ENCODE measurements around the gene GAB2.

The GAB2 gene

GRCh38 chr11:78381865-78382264 is 35.8 kb downstream of the GAB2 start:
- Histone ChIP-seq H3K27ac (ENCODE audit: low read length) (no peak overlapping the region), H3K9ac (ENCODE audit: low read length in 2 of 2) (no peak overlapping the region)

GRCh38 chr11:78380615-78381051 is 37.0 kb downstream of the GAB2 start:
- Histone ChIP-seq H3K36me3 (ENCODE audit: control insufficient read depth in 2 of 2, insufficient read depth in 2 of 2, low read length in 2 of 2) (peaks cover 0 to 3% of the 10 kb centered on the region in 2 donors), H3K27me3 (ENCODE audit: control insufficient read depth in 1 of 2, insufficient read depth in 2 of 2, low read length in 2 of 2) (no peaks in the 10 kb centered on the region), H3K4me3 (ENCODE audit: low read length in 2 of 2) (no peak overlapping the region), H3K27ac (ENCODE audit: low read length) (no peak overlapping the region), H3K9ac (ENCODE audit: low read length in 2 of 2) (no peak overlapping the region), H3K4me1 (ENCODE audit: control insufficient read depth, insufficient read depth, low read length) (no peaks in the 10 kb centered on the region), H3K9me3 (ENCODE audit: control insufficient read depth in 2 of 2, low read length in 2 of 2) (no peaks in the 10 kb centered on the region)

More at GRCh38 chr11:78381865-78382264, 35.8 kb downstream of the GAB2 start:
- H3K9me3 ChIP-seq (ENCODE audit: control insufficient read depth in 2 of 2, low read length in 2 of 2), result no peaks in the 10 kb centered on the region
- H3K4me3 ChIP-seq (ENCODE audit: low read length in 2 of 2), result no peak overlapping the region
- peaks cover 0 to 3% of the 10 kb centered on the region in 2 donors for H3K36me3 ChIP-seq (ENCODE audit: control insufficient read depth in 2 of 2, insufficient read depth in 2 of 2, low read length in 2 of 2)
- H3K27me3 ChIP-seq (ENCODE audit: control insufficient read depth in 1 of 2, insufficient read depth in 2 of 2, low read length in 2 of 2), result no peaks in the 10 kb centered on the region
- no peaks in the 10 kb centered on the region for H3K4me1 ChIP-seq (ENCODE audit: control insufficient read depth, insufficient read depth, low read length)

GRCh38 chr11:78379039-78379670 is 38.5 kb downstream of the GAB2 start:
- Histone ChIP-seq H3K27ac (ENCODE audit: low read length) (no peak overlapping the region), H3K4me3 (ENCODE audit: low read length in 2 of 2) (no peak overlapping the region), H3K27me3 (ENCODE audit: control insufficient read depth in 1 of 2, insufficient read depth in 2 of 2, low read length in 2 of 2) (no peaks in the 10 kb centered on the region)

GRCh38 chr11:78377625-78378418 is 39.8 kb downstream of the GAB2 start:
- Histone ChIP-seq H3K27me3 (ENCODE audit: control insufficient read depth in 1 of 2, insufficient read depth in 2 of 2, low read length in 2 of 2) (no peaks in the 10 kb centered on the region), H3K4me3 (ENCODE audit: low read length in 2 of 2) (no peak overlapping the region), H3K9ac (ENCODE audit: low read length in 2 of 2) (no peak overlapping the region), H3K27ac (ENCODE audit: low read length) (no peak overlapping the region), H3K9me3 (ENCODE audit: control insufficient read depth in 2 of 2, low read length in 2 of 2) (no peaks in the 10 kb centered on the region), H3K4me1 (ENCODE audit: control insufficient read depth, insufficient read depth, low read length) (no peaks in the 10 kb centered on the region), H3K36me3 (ENCODE audit: control insufficient read depth in 2 of 2, insufficient read depth in 2 of 2, low read length in 2 of 2) (no peaks in the 10 kb centered on the region)

More at GRCh38 chr11:78379039-78379670, 38.5 kb downstream of the GAB2 start:
- no peaks in the 10 kb centered on the region for H3K9me3 ChIP-seq (ENCODE audit: control insufficient read depth in 2 of 2, low read length in 2 of 2)
- H3K4me1 ChIP-seq (ENCODE audit: control insufficient read depth, insufficient read depth, low read length), result no peaks in the 10 kb centered on the region
- H3K9ac ChIP-seq (ENCODE audit: low read length in 2 of 2), result no peak overlapping the region
- no peaks in the 10 kb centered on the region for H3K36me3 ChIP-seq (ENCODE audit: control insufficient read depth in 2 of 2, insufficient read depth in 2 of 2, low read length in 2 of 2)

GRCh38 chr11:78376858-78377257 is 40.8 kb downstream of the GAB2 start:
- Histone ChIP-seq H3K27ac (ENCODE audit: low read length) (no peak overlapping the region), H3K9me3 (ENCODE audit: control insufficient read depth in 2 of 2, low read length in 2 of 2) (no peaks in the 10 kb centered on the region), H3K9ac (ENCODE audit: low read length in 2 of 2) (no peak overlapping the region), H3K27me3 (ENCODE audit: control insufficient read depth in 1 of 2, insufficient read depth in 2 of 2, low read length in 2 of 2) (no peaks in the 10 kb centered on the region), H3K4me3 (ENCODE audit: low read length in 2 of 2) (no peak overlapping the region), H3K36me3 (ENCODE audit: control insufficient read depth in 2 of 2, insufficient read depth in 2 of 2, low read length in 2 of 2) (no peaks in the 10 kb centered on the region), H3K4me1 (ENCODE audit: control insufficient read depth, insufficient read depth, low read length) (peaks cover 3% of the 10 kb centered on the region)

GRCh38 chr11:78374917-78375316 is 42.7 kb downstream of the GAB2 start:
- Histone ChIP-seq H3K27me3 (ENCODE audit: control insufficient read depth in 1 of 2, insufficient read depth in 2 of 2, low read length in 2 of 2) (no peaks in the 10 kb centered on the region), H3K4me1 (ENCODE audit: control insufficient read depth, insufficient read depth, low read length) (peaks cover 3% of the 10 kb centered on the region), H3K27ac (ENCODE audit: low read length) (no peak overlapping the region)

DNA sequence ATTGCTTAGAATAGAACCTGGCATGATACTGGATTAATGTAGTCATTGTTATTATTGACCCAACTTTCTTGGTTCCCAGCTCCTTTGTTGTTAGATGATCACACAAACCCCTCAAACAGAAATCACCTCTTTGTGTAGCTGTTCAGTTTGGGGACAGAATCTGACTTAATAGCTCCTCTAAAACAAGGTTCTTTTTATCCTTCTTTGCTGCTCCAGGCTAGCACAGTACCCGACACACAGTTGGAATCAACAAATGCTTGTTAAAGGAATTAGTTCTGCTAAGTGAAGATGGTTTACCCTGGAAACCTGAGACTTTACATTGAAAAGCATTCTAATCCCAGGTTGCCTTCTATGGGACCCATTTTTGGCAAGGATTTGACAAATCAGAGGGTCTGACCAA is 43.9 kb downstream of the GAB2 start:
- Histone ChIP-seq H3K36me3 (ENCODE audit: control insufficient read depth in 2 of 2, insufficient read depth in 2 of 2, low read length in 2 of 2) (no peaks in the 10 kb centered on the region), H3K27ac (ENCODE audit: low read length) (no peak overlapping the region), H3K9me3 (ENCODE audit: control insufficient read depth in 2 of 2, low read length in 2 of 2) (no peaks in the 10 kb centered on the region), H3K4me1 (ENCODE audit: control insufficient read depth, insufficient read depth, low read length) (peaks cover 3% of the 10 kb centered on the region), H3K4me3 (ENCODE audit: low read length in 2 of 2) (no peak overlapping the region), H3K9ac (ENCODE audit: low read length in 2 of 2) (no peak overlapping the region), H3K27me3 (ENCODE audit: control insufficient read depth in 1 of 2, insufficient read depth in 2 of 2, low read length in 2 of 2) (no peaks in the 10 kb centered on the region)

More at GRCh38 chr11:78374917-78375316, 42.7 kb downstream of the GAB2 start:
- no peaks in the 10 kb centered on the region for H3K36me3 ChIP-seq (ENCODE audit: control insufficient read depth in 2 of 2, insufficient read depth in 2 of 2, low read length in 2 of 2)
- no peaks in the 10 kb centered on the region for H3K9me3 ChIP-seq (ENCODE audit: control insufficient read depth in 2 of 2, low read length in 2 of 2)
- no peak overlapping the region for H3K9ac ChIP-seq (ENCODE audit: low read length in 2 of 2)
- H3K4me3 ChIP-seq (ENCODE audit: low read length in 2 of 2), result no peak overlapping the region

- Histone ChIP-seq H3K4me3 (ENCODE audit: low read length in 2 of 2) (no peak overlapping the region), H3K9me3 (ENCODE audit: control insufficient read depth in 2 of 2, low read length in 2 of 2) (no peaks in the 10 kb centered on the region), H3K27me3 (ENCODE audit: control insufficient read depth in 1 of 2, insufficient read depth in 2 of 2, low read length in 2 of 2) (no peaks in the 10 kb centered on the region), H3K27ac (ENCODE audit: low read length) (no peak overlapping the region), H3K36me3 (ENCODE audit: control insufficient read depth in 2 of 2, insufficient read depth in 2 of 2, low read length in 2 of 2) (no peaks in the 10 kb centered on the region), H3K4me1 (ENCODE audit: control insufficient read depth, insufficient read depth, low read length) (peaks cover 3% of the 10 kb centered on the region), H3K9ac (ENCODE audit: low read length in 2 of 2) (no peak overlapping the region)
Measured at GRCh38 chr11:78372114-78372768, 45.4 kb downstream of the GAB2 start.

DNA sequence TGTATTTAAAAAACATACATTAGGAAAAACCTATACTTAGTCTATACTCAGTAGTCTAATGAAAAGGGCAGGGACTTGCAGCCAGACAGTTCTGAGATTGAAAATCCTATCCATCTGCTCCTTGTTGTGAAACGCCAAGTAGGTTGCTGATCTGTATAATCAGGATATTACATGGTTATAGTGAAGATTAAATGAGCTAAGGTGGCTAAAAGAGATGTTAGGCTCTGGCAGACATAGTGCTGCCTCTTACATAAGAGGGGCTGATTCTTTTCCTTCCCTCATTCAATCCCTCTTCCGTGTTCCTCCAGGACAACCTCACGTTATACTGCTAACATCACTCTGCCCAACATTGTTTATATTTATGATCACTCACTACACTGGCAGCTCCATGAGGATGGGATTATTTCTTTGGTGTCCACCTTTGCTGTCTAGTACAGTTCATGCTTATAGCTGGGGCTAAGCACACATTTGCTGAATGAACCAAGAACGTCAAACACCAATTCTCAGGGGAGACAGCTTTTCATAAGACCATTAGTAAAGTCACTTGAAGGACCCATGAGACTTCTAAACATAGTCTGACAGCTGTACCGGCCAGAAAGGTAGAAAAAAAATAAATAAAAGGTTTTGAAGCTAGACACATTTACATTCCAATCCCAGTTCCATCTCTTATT is 46.3 kb downstream of the GAB2 start:
- Histone ChIP-seq H3K9me3 (ENCODE audit: control insufficient read depth in 2 of 2, low read length in 2 of 2) (no peaks in the 10 kb centered on the region), H3K4me1 (ENCODE audit: control insufficient read depth, insufficient read depth, low read length) (peaks cover 3% of the 10 kb centered on the region), H3K4me3 (ENCODE audit: low read length in 2 of 2) (no peak overlapping the region), H3K9ac (ENCODE audit: low read length in 2 of 2) (no peak overlapping the region), H3K27ac (ENCODE audit: low read length) (no peak overlapping the region), H3K27me3 (ENCODE audit: control insufficient read depth in 1 of 2, insufficient read depth in 2 of 2, low read length in 2 of 2) (no peaks in the 10 kb centered on the region), H3K36me3 (ENCODE audit: control insufficient read depth in 2 of 2, insufficient read depth in 2 of 2, low read length in 2 of 2) (no peaks in the 10 kb centered on the region)

- no peaks in the 10 kb centered on the region for H3K36me3 ChIP-seq (ENCODE audit: control insufficient read depth in 2 of 2, insufficient read depth in 2 of 2, low read length in 2 of 2)
- H3K9me3 ChIP-seq (ENCODE audit: control insufficient read depth in 2 of 2, low read length in 2 of 2), result no peaks in the 10 kb centered on the region
- no peaks in the 10 kb centered on the region for H3K27me3 ChIP-seq (ENCODE audit: control insufficient read depth in 1 of 2, insufficient read depth in 2 of 2, low read length in 2 of 2)
- H3K9ac ChIP-seq (ENCODE audit: low read length in 2 of 2), result no peak overlapping the region
- H3K4me1 ChIP-seq (ENCODE audit: control insufficient read depth, insufficient read depth, low read length), result peaks cover 3% of the 10 kb centered on the region
- no peak overlapping the region for H3K27ac ChIP-seq (ENCODE audit: low read length)
- no peak overlapping the region for H3K4me3 ChIP-seq (ENCODE audit: low read length in 2 of 2)
Measured at GRCh38 chr11:78370406-78371172, 47.0 kb downstream of the GAB2 start.

Data from stomach smooth muscle (tissue), 2 donors.